ENCODE results near the gene TRDMT1.

Gene TRDMT1

DNA sequence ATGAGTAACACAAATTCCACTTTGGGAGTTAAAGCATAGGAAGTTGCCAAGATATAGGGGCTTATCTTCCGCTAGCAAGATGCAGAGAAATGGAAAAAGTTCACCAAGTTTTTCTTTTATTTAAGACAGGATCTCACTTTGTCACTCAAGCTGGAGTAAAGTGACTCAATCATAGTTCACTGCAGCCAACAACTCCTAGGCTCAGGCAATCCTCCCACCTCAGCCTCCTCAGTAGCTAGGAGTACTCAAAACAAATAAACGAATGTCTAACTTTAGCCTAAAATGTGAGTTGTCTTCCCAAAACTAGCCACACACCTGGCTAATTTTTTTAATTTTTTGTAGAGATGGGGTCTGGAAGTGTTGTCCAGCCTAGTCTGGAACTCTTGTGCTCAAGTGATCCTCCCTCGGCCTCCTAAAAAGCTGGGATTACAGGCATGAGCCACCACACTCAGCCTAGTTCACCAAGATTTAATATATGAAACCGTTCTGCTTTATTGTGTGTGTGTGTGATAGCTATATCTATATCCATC, 36.5 kb upstream of the TRDMT1 start:
- TF ChIP-seq, protein P1, sequence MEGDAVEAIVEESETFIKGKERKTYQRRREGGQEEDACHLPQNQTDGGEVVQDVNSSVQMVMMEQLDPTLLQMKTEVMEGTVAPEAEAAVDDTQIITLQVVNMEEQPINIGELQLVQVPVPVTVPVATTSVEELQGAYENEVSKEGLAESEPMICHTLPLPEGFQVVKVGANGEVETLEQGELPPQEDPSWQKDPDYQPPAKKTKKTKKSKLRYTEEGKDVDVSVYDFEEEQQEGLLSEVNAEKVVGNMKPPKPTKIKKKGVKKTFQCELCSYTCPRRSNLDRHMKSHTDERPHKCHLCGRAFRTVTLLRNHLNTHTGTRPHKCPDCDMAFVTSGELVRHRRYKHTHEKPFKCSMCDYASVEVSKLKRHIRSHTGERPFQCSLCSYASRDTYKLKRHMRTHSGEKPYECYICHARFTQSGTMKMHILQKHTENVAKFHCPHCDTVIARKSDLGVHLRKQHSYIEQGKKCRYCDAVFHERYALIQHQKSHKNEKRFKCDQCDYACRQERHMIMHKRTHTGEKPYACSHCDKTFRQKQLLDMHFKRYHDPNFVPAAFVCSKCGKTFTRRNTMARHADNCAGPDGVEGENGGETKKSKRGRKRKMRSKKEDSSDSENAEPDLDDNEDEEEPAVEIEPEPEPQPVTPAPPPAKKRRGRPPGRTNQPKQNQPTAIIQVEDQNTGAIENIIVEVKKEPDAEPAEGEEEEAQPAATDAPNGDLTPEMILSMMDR (IDR thresholded peaks at IDR 0.05; ENCODE audit: low read depth, low read length, missing control alignments), result no peak
- DNase-seq (ENCODE audit: low read depth), result no peak
- H3K4me3 ChIP-seq (ENCODE audit: low read depth, low read length), result no peak overlapping the region

- TF ChIP-seq, protein P1 (IDR thresholded peaks at IDR 0.05; ENCODE audit: low read depth, low read length, missing control alignments), result no peak
- no peak overlapping the region for H3K4me3 ChIP-seq (ENCODE audit: low read depth, low read length)
- DNase-seq (ENCODE audit: low read depth), result no peak
Measured at GRCh38 chr10:17237149-17237527, 35.7 kb upstream of the TRDMT1 start.

DNA sequence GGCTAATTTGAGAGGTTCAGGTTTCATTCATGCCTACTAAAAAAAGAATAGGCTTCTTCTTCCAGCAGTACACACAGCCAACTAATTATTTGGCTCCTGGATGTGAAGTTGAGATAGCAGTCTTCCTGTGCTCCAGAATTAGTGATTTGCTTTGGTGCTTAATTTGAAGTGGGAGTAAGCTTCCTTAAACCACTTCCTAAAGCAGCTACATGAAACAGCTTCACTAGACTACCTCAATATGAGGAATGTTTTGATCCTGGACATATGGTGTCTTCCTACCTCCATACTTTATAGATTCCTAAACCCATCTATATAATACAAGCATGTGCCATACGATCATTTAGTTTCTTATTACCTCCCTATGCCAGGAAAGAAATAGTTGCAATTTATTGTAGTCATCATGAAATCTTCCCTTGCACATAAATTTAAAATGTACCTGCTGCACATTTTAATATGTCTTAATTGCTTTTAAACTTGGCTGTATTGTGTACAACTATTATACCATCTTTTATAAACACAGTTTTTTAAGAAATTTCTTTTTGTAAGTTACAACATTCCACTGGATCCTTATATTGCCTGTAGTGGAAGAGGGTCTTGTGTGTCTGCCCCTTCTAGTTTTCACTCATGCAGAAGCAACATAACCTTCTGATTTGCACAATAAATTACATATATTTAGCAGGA, 35.1 kb upstream of the TRDMT1 start:
- H3K4me3 ChIP-seq (ENCODE audit: low read depth, low read length), result no peak overlapping the region
- no peak for DNase-seq (ENCODE audit: low read depth)
- TF ChIP-seq, protein P1 (IDR thresholded peaks at IDR 0.05; ENCODE audit: low read depth, low read length, missing control alignments), result no peak

- no peak overlapping the region for H3K4me3 ChIP-seq (ENCODE audit: low read depth, low read length)
- TF ChIP-seq, protein P1 (IDR thresholded peaks at IDR 0.05; ENCODE audit: low read depth, low read length, missing control alignments), result no peak
- DNase-seq (ENCODE audit: low read depth), result no peak
Measured at GRCh38 chr10:17235136-17235535, 33.7 kb upstream of the TRDMT1 start.

GRCh38 chr10:17234431-17234945, 33.0 kb upstream of the TRDMT1 start:
- TF ChIP-seq, protein P1 (IDR thresholded peaks at IDR 0.05; ENCODE audit: low read depth, low read length, missing control alignments), result no peak
- DNase-seq (ENCODE audit: low read depth), result no peak
- no peak overlapping the region for H3K4me3 ChIP-seq (ENCODE audit: low read depth, low read length)

DNA sequence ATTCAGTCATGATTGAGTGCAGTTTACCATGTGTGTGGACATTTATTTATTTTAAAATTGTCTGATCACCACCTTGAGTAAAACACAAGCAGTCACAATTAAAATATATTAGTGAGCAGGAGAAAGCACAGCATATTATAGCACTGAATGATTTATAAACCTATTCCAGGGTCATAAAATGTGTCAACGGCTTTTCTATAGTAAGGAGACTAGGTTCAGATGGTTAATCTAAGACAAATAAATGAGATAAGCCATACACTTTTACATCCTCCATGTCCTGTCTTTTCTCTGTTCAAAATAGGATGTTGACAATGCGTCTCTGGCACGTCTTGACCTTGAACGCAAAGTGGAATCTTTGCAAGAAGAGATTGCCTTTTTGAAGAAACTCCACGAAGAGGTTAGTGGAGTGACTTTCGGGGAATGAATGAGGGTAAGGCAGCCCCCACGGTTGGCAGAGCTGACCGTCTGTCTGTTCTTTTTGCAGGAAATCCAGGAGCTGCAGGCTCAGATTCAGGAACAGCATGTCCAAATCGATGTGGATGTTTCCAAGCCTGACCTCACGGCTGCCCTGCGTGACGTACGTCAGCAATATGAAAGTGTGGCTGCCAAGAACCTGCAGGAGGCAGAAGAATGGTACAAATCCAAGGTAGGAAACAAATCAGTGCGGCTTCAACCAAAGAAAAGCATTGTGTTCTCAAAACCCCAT, 32.0 kb upstream of the TRDMT1 start:
- DNase-seq (ENCODE audit: low read depth), result no peak
- H3K4me3 ChIP-seq (ENCODE audit: low read depth, low read length), result no peak overlapping the region
- TF ChIP-seq, protein P1 (IDR thresholded peaks at IDR 0.05; ENCODE audit: low read depth, low read length, missing control alignments), result no peak
